ENCODE measurements around the gene NPBWR2.

DNA sequence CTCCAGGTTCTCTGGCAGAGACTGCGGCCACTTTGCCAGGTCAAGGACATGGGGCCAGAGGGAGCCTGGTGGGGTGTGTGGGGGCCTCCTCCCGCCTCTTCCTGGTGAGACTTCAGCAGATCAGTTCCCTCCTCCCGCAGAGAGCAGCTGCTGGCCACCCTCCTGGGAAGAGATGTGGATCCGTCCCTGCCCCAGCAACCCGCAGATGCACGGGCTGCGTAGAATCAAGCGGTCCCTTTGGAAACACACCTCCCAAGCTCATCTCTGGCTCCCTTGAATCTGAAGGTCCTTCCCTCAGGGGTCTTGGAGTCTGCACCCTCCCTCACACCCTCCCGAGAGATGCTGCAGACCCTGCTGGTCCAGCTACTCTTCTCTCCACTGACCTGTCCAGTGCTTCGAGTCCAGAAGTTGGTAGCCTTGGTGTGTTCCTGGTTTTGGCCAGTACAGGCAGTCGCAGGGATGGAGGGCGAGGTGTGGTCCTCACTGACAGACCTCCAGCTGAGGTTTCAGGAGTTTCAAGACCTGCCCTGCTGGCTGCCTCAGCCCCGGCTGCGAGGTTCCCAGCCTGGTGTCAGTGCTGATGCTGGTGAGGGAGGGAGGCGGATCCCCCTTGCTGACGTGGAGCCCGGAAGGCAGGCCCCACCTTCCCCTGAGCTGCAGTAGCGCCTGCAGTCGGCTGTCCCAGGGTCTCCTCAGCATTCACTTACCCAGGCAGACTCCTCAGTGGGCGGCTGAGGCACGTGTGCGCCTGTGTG is at the start of gene NPBWR2:
- TF ChIP-seq, protein P1, sequence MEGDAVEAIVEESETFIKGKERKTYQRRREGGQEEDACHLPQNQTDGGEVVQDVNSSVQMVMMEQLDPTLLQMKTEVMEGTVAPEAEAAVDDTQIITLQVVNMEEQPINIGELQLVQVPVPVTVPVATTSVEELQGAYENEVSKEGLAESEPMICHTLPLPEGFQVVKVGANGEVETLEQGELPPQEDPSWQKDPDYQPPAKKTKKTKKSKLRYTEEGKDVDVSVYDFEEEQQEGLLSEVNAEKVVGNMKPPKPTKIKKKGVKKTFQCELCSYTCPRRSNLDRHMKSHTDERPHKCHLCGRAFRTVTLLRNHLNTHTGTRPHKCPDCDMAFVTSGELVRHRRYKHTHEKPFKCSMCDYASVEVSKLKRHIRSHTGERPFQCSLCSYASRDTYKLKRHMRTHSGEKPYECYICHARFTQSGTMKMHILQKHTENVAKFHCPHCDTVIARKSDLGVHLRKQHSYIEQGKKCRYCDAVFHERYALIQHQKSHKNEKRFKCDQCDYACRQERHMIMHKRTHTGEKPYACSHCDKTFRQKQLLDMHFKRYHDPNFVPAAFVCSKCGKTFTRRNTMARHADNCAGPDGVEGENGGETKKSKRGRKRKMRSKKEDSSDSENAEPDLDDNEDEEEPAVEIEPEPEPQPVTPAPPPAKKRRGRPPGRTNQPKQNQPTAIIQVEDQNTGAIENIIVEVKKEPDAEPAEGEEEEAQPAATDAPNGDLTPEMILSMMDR (IDR thresholded peaks at IDR 0.05; ENCODE audit: poor library complexity, severe bottlenecking) = no peak
- no peak for TF ChIP-seq SMC3 (conservative IDR thresholded peaks at IDR 0.05; ENCODE audit: poor library complexity)
- no peak for TF ChIP-seq EZH2 (IDR thresholded peaks at IDR 0.05; ENCODE audit: borderline replicate concordance, insufficient read depth, low read length, poor library complexity, severe bottlenecking)
- TF ChIP-seq POLR2AphosphoS5 (IDR thresholded peaks at IDR 0.05) = no peak
- TF ChIP-seq EP300 (conservative IDR thresholded peaks at IDR 0.05; ENCODE audit: poor library complexity, severe bottlenecking) = no peak

Data from neural cell (in vitro differentiated cells).